Stimulated activated CD4-positive, alpha-beta T cell treated with anti-CD3 and anti-CD28 coated beads, Interleukin-1b, Interleukin-23, amount 100 ng/mL, for 48 hours (primary cell): ENCODE results near the gene SIRPG.
A peak's percentile ranks its signal among the peaks of the same experiment; 100 is the strongest.
"Not testable (repeated sequence)": the region's sequence is repeated elsewhere in the genome, so short reads cannot be mapped to it uniquely, and the experiment has no call there.

Source experiments
- DNase-seq: peaks from one replicate; pipeline ENCODE4 v3.0.0-alpha.2; 2020

The SIRPG gene

GRCh38 chr20:1635291-1635979, 22.1 kb downstream of the SIRPG start:
- no peak for DNase-seq

- no peak for DNase-seq
Observed at GRCh38 chr20:1633535-1633934, 24.0 kb downstream of the SIRPG start.

GRCh38 chr20:1632178-1632577, 25.4 kb downstream of the SIRPG start:
- peak; percentile 59 for DNase-seq

- DNase-seq = no peak
Observed at GRCh38 chr20:1631309-1632151, 26.0 kb downstream of the SIRPG start.

GRCh38 chr20:1630186-1630585, 27.4 kb downstream of the SIRPG start:
- no peak for DNase-seq

- DNase-seq = no peak
Observed at GRCh38 chr20:1629321-1629720, 28.3 kb downstream of the SIRPG start.

GRCh38 chr20:1628621-1629020, 29.0 kb downstream of the SIRPG start:
- no peak for DNase-seq

GRCh38 chr20:1627200-1627550, 30.4 kb downstream of the SIRPG start:
- DNase-seq = no peak

- no peak for DNase-seq
Observed at GRCh38 chr20:1626528-1627199, 30.9 kb downstream of the SIRPG start.

- no peak for DNase-seq
Observed at GRCh38 chr20:1625083-1625690, 32.4 kb downstream of the SIRPG start.

GRCh38 chr20:1623501-1624205, 33.9 kb downstream of the SIRPG start:
- DNase-seq = no peak

GRCh38 chr20:1622450-1622849, 35.1 kb downstream of the SIRPG start:
- DNase-seq = no peak

GRCh38 chr20:1621316-1621715, 36.3 kb downstream of the SIRPG start:
- no peak for DNase-seq

GRCh38 chr20:1619861-1620444, 37.6 kb downstream of the SIRPG start, which contains the start of gene SIRPB1:
TSS of gene SIRPB1 (minus strand) at chr20:1620009. CDS start at chr20:1619944, 65 bp downstream.
- DNase-seq = no peak

GRCh38 chr20:1618954-1619540, 38.5 kb downstream of the SIRPG start:
- DNase-seq = no peak

GRCh38 chr20:1618479-1618878, 39.1 kb downstream of the SIRPG start:
- DNase-seq = no peak

- DNase-seq = no peak
Observed at GRCh38 chr20:1616858-1617434, 40.6 kb downstream of the SIRPG start.

- DNase-seq = not testable (repeated sequence)
Observed at GRCh38 chr20:1610404-1610803, 47.2 kb downstream of the SIRPG start.

- not testable (repeated sequence) for DNase-seq
Observed at GRCh38 chr20:1608678-1609347, 48.8 kb downstream of the SIRPG start.

- DNase-seq = no peak
Observed at GRCh38 chr20:1600736-1601135, 56.8 kb downstream of the SIRPG start.

- no peak for DNase-seq
Observed at GRCh38 chr20:1595333-1595732, 62.2 kb downstream of the SIRPG start.
